Lower lobe of right lung (tissue), 2 donors: Measurements from ENCODE around the gene IMMP2L. TPM values are rescaled to one million over a fixed set of nuclear protein-coding genes. Genes with fewer than 3 reads are reported as not detected.

ENCODE experiments used
- ATAC-seq, 2 donors: fragments of 200-7000 bp; cut with Tn5 transposase; one replicate each; pipeline ENCODE4 v1.9.1; 2020 to 2022; ENCODE audit warnings: mild to moderate bottlenecking in 2 of 2, moderate library complexity in 2 of 2
- DNase-seq: peaks from one replicate; pipeline ENCODE4 v3.0.0-alpha.2; 2020
- H3K27ac ChIP-seq: fragments of 200-600 bp; one replicate; pipeline ENCODE4 v1.8.0; 2022
- H3K27me3 ChIP-seq: fragments of 200-600 bp; one replicate; pipeline ENCODE4 v1.8.0; 2022; ENCODE audit warnings: low read depth
- H3K36me3 ChIP-seq: fragments of 200-600 bp; one replicate; pipeline ENCODE4 v1.8.0; 2022; ENCODE audit warnings: mild to moderate bottlenecking
- H3K4me1 ChIP-seq: fragments of 200-600 bp; one replicate; pipeline ENCODE4 v1.8.0; 2022
- H3K4me3 ChIP-seq: fragments of 200-600 bp; one replicate; pipeline ENCODE4 v1.8.0; 2022; ENCODE audit warnings: mild to moderate bottlenecking
- H3K9me3 ChIP-seq: fragments of 200-600 bp; one replicate; pipeline ENCODE4 v1.8.0; 2022
- intact Hi-C: fragments of 100-400 bp; cut with DNase I; formaldehyde crosslinking; loops from one replicate; pipeline ENCODE4 v1.11.0; 2022
- total RNA-seq: library from RNA; stranded (reverse); fragmentation: NEBNext Ultra II Directional; extraction: Animal tissue kit (Norgen Biotek cat#: 25700); gene quantifications from one replicate; pipeline ENCODE4 v1.2.1, GENCODE V29; 2021
- TF ChIP-seq, protein P1 (sequence below): fragments of 200-600 bp; IDR thresholded peaks from one replicate; pipeline ENCODE4 v1.8.0; 2022; ENCODE audit warnings: antibody characterized with exemption, mild to moderate bottlenecking
- donor health status: DM: no; HTN: yes; CAD: no; lungs with severe emphysema.

The IMMP2L gene
- total RNA-seq, 1 donor from 2014 or later: 14.7 TPM

DNA sequence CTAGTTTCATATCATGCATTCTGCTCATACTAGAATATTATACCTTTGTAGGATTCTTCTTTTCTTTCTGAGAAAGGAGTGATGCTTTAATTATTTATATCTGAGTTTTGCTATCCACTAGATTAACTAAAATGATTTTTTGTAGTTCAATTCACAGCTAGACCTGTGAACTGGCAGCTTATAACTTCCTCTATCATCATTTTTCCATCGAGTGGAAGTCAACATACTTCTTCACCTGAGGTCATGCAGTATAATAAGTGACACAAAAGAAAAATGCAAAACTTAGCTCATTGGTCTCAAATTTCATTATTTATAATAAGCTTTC lies 463.4 kb downstream of the IMMP2L start:
- Histone ChIP-seq H3K4me1 (peaks cover 3% of the 10 kb centered on the region), H3K4me3 (no peak overlapping the region), H3K27me3 (no peaks in the 10 kb centered on the region), H3K9me3 (no peaks in the 10 kb centered on the region), H3K36me3 (no peaks in the 10 kb centered on the region), H3K27ac (no peak overlapping the region)
- TF ChIP-seq, protein P1, sequence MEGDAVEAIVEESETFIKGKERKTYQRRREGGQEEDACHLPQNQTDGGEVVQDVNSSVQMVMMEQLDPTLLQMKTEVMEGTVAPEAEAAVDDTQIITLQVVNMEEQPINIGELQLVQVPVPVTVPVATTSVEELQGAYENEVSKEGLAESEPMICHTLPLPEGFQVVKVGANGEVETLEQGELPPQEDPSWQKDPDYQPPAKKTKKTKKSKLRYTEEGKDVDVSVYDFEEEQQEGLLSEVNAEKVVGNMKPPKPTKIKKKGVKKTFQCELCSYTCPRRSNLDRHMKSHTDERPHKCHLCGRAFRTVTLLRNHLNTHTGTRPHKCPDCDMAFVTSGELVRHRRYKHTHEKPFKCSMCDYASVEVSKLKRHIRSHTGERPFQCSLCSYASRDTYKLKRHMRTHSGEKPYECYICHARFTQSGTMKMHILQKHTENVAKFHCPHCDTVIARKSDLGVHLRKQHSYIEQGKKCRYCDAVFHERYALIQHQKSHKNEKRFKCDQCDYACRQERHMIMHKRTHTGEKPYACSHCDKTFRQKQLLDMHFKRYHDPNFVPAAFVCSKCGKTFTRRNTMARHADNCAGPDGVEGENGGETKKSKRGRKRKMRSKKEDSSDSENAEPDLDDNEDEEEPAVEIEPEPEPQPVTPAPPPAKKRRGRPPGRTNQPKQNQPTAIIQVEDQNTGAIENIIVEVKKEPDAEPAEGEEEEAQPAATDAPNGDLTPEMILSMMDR: no peak
- ATAC-seq (no peak), DNase-seq (no peak)
- intact Hi-C loops: no loop called here

DNA sequence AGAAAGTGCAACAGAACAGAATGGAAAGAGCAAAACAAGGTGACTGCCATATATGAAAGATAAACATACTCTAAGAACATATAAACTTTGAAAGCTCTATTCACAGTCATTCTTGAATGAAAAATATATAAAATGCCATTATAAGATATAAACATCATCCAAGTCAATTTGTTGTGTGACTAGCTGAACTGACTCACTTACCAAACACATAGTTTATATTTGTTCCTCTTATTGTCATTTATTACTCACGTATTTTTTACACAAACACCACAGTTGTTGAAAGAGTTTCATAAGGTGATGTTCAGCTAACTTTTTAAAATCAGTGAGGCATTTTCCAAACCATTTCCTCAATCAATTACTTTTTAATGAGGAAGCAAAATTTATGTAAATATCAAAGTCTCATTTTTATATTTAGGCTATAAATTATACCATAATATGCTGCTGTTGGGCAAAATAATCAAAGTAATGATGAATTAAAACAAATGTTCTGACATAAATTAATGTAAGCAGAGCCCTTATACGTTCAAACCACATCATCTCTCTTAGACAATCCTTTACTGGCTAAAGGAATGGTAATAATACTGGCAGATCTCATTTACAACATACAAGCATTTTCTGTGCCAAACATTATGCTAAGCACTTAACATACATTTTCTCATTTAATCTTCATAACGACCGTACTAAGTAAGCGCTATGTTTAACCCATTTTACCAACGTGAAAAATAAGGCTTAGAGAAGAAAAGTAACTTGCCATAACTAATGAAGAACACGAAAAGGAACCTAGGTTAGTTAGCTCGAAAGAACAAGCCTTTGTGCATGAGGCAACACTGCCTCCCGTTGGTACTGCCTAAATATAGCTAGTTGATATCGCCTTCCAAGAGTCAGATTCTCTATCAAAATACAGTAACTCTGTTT lies 464.0 kb downstream of the IMMP2L start:
- DNase-seq: no peak
- H3K4me3 ChIP-seq: no peak overlapping the region
- H3K4me1 ChIP-seq: no peaks in the 10 kb centered on the region
- H3K9me3 ChIP-seq: no peaks in the 10 kb centered on the region
- no peaks in the 10 kb centered on the region for H3K27me3 ChIP-seq
- intact Hi-C loops: no loop called here
- no peak overlapping the region for H3K27ac ChIP-seq
- TF ChIP-seq, protein P1: peak; percentile 63
- H3K36me3 ChIP-seq: no peaks in the 10 kb centered on the region
- peak in 1 of 2 donors; percentile 59 for ATAC-seq

DNA sequence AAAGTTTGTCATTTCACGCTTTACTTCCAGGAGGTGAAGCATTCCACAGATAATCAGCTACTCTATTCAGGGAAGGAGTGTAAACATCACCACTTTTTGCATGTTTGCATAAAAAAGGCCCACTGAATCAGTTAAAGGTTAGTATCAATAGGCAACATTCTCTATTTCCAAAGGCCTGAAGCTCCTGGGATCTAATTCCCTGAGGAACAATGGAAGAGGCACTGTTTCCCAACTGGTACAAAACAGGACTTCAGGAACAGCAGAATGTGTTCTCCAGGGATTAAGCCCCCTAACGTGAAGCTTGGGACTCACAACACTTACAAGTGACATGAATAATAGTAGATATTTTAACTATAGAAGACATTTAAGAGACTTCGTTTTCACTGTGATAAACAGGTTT lies 465.3 kb downstream of the IMMP2L start:
- TF ChIP-seq, protein P1: no peak
- Histone ChIP-seq H3K9me3 (no peaks in the 10 kb centered on the region), H3K4me1 (no peaks in the 10 kb centered on the region), H3K36me3 (no peaks in the 10 kb centered on the region), H3K27ac (no peak overlapping the region), H3K27me3 (no peaks in the 10 kb centered on the region), H3K4me3 (no peak overlapping the region)
- no peak for DNase-seq
- ATAC-seq: no peak
- intact Hi-C loops: no loop called here

DNA sequence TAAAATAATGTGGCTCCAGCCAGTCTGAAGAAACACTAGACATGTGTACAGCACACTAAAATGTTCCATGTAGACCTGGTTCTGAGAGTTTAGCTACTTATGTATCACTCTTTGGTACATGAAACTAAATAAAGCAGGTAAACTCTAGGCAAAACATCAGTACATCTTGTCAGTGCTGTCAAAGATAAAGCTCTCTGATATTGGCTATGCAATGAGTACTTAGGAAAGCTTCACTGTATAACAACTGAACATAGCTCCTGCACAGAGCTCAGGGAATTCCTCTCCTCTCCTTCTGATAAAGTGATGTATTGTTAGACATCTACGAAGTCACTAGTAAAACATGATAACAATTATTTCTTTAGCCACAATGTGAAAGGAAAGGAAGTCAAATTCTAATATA lies 467.9 kb downstream of the IMMP2L start:
- DNase-seq: no peak
- no peaks in the 10 kb centered on the region for H3K36me3 ChIP-seq
- intact Hi-C loops: no loop called here
- H3K9me3 ChIP-seq: no peaks in the 10 kb centered on the region
- no peak overlapping the region for H3K27ac ChIP-seq
- TF ChIP-seq, protein P1: no peak
- no peak for ATAC-seq
- H3K4me3 ChIP-seq: peak overlapping the region; percentile 43
- no peaks in the 10 kb centered on the region for H3K27me3 ChIP-seq
- H3K4me1 ChIP-seq: peaks cover 5% of the 10 kb centered on the region

DNA sequence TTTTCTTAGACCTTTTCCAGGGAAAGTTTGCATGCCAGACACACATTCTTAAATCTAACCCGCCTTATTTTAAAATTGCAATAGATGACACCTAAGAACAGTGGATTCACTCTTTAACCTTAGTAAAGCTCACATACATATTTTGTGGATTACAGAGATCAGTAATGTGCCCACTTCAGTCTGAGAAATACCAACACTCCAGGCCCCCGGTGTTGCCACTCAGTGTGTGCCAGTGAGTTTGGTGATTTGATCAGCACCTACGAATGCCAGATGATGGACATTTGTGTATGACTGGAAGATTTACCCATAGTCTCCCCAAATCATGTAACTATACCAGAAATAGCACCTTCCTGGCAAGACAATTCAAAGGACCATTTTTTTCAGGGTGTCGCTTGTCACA lies 468.8 kb downstream of the IMMP2L start:
- ATAC-seq (no peak), DNase-seq (no peak)
- peaks cover 5% of the 10 kb centered on the region for H3K4me1 ChIP-seq
- no peak overlapping the region for H3K27ac ChIP-seq
- intact Hi-C loops: no loop called here
- TF ChIP-seq, protein P1: no peak
- no peaks in the 10 kb centered on the region for H3K36me3 ChIP-seq
- no peaks in the 10 kb centered on the region for H3K27me3 ChIP-seq
- H3K4me3 ChIP-seq: peak overlapping the region; percentile 43
- H3K9me3 ChIP-seq: no peaks in the 10 kb centered on the region
